LoVo (cell line): ENCODE measurements around the gene CTSL.
"Not testable (repeated sequence)": the region's sequence is repeated elsewhere in the genome, so short reads cannot be mapped to it uniquely, and the experiment has no call there.

Experiments used
- DNase-seq: peaks from one replicate; pipeline ENCODE4 v3.0.0-alpha.2; 2016; ENCODE audit warnings: low spot score

The CTSL gene

DNA sequence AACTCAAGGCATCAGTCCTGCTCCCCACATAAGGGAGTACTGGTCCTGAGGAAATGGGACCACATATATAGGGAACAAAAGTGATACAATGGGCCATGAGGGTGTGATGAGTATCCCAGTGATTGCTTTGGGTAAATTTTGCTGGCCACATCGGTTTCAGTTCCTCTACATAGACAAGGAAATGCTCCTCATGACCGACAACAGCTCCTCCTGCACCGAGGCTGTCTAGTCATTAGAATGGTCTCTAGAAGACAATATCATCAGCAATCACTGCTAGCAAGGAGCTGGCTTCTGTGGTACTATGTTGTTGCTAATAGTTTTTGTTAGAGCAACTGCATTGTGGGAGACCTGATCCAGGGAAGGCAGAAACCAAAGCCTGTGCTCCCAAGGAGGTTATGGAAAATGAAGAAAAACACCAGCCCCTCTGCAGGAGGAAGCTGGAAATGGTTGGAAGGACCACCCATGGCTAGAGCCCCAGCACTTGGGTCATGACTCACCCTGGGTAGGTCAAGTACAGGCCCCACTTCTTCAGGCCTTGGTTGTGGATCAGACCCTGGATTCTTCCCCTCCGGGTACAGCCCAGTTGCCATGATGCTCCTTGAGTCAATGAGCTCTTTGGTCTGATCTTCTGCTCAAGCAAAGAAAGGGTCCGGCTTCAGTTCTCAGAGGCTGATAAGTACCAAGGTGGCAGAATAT is 3.4 kb upstream of the CTSL start:
- no peak for DNase-seq

DNA sequence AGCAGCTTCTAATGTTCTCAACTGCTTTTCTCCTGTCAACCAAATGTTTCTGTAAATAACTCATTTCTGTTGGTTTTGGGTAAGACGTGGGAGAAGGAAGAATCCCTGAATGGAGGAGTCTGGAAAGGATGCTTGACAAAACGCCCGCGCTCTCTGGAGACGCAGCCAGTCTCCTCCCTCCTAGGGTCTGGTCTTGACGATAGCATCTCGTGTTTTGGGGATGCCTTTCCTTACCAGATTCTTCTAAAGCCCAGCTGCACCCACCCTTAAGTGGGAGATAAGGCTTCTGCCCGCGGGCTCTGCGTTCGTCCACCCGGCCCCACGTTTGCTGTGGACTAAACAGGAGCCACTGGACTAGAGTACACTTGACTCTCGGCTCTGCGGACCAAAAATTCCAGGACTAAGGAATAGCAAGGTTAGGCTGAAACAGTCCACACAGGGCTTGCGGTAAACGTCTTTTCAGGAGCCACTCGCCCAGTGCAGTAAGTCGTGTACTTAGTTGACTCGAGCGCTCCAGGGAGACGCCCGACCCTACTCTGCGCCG is 491 bp upstream of the CTSL start:
- DNase-seq = no peak

DNA sequence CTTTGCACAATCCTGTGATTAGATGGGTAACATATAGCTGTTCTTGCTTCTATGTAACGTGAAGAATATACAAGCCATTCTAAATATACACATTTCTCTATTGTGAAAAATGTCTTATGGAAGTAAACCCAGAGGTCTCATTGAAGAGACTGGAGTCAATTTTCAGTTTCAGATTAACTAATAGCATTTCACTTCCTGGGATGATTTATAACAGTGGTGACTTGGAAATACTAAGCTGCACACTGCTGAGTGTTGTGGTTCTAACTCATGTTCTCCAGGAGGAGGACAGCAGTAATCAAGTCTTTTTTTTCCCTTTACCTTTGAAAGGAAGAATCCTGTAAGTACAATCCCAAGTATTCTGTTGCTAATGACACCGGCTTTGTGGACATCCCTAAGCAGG is 3.3 kb downstream of the CTSL start:
- DNase-seq = no peak

DNA sequence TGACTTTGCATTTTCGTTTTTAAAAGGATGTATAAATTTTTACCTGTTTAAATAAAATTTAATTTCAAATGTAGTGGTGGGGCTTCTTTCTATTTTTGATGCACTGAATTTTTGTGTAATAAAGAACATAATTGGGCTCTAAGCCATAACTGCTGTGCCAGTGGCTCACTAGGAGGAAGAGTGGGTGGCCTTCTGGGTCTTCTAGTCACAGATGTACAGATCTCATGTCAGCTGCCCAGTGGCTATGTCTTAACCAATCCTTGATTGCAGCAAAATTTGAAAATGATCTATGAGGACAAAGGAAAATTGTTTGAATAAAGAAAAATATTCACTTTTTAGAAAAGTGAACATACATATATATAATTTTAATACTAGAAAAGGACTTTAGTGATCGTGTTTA is 5.4 kb downstream of the CTSL start:
- DNase-seq = no peak

DNA sequence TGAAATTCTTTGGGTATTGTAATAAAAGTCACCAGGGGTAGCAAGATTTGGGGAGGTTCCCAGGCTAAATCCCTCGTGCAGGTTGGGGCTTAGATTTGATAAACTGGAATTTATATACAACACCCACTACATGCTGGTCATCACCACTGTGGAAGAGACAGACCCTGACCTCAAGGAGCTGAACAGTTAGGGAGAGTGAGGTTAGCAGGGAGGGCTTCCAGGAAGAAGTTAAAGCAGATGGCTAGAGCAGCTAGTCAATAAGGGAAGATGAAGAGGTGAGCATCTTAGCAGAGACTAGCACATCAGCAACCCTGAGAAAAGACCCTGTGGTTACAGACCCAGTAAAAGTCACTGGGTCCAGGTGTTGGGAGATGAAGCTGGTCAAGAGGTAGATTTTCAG is 6.4 kb downstream of the CTSL start:
- DNase-seq = no peak

DNA sequence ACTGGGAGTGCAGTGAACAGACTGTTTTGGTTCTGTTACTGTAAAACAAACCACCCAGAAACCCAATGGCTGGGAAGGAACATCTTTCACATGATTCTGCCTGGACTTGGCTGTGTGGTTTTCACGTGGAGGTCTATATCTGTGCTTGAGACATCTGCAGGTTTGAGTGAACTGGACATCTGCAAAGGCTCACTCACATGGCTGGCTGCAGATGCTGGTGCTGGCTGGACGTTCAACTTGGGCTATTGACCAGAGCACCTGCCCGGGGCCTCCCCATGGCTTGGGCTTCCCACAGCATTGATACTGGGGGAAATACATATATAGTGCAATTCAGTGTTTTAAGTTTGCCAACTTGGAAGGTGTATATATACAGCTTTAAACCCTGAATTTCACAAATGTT is 6.8 kb downstream of the CTSL start:
- DNase-seq = no peak

DNA sequence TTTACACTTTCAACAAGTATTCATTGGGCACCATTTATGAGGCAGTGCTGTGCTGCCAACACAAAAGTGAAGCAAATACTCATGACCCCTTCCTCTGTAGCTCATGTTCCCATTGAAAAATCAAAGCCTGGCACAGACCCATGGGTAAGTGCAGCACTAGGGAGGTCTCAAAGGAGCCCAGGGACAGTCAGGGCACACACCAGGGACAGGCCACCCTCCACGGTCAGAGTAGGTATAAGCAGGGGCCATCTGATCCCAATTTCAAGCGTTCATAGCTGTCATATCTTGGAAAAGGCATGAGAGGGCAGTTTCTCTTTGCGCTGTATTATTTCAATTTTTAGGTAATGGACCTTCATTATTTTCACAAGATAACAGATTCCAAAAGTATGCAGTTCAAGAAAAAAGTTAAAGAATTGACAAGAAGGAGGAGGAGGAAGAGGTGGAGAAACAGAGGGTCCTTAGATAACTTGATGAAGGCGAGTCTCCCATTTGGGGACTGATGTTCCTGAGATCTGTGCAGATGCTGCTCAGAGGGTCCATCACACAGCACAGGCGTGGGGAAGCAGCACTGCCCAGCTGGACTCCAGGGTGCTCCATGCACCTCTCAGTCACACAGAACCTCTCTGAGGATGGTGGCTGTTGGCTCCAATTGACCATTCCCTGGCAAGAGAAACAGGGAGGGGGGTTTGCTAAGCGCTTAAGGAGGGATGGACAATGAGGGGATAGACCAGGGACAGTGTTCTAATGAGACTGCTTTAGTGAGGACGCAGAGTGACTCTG is 7.5 kb downstream of the CTSL start:
- DNase-seq = no peak

DNA sequence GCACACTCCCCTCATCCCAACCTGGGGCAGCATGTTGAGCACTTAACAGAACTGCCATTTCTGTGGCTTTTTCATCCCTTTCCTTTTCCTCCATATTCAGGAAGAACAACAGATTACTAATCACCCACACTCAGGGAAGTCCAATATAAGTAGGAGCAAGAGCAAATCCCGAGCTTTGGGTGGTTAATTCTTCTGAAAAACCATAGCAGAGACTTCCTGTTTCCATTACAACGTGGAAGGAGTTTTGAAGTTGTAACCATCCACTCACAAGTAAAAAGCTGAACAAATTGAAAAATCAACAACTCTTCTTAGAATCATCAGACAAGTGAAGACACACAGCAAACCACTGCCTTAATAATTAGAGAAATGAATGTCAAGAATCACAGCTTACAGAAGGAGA is 8.2 kb downstream of the CTSL start:
- no peak for DNase-seq

DNA sequence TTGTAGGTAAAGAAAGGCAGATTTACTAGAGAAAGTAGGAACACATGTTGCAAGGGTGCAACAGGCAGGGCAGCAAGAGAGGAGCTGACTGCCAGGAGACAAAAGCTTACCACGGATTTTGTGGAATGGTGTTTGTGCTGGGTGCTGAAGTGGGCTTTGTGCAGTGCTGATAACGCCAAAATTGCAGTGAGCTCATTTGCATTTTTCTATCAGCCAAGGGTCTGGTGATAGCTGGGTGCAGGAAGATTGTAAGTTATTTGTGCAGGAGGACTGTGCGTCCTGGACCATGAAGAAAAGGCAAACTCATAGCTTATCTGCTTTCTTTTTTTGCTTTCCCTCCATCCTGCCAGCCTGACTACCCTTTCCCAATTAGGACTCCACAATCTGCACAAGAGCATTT is 13.6 kb downstream of the CTSL start:
- no peak for DNase-seq

DNA sequence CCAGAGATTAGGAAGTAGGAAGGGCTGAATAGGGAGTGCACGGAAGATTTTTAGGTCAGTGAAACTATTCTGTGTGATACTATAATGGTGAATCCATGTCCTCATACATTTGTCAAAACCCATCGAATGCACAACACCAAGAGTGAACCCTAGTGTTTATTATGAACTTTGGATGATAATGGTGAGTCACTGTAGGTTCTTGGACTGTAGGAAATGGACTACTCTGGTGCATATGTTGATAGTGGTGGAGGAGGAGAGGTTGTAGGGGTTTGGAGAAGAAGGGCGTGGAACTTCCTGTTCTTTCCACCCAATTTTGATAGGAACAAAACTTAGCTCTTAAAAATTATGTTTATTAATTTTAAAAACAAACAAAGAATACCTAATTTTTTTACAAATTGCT is 14.3 kb downstream of the CTSL start:
- no peak for DNase-seq

DNA sequence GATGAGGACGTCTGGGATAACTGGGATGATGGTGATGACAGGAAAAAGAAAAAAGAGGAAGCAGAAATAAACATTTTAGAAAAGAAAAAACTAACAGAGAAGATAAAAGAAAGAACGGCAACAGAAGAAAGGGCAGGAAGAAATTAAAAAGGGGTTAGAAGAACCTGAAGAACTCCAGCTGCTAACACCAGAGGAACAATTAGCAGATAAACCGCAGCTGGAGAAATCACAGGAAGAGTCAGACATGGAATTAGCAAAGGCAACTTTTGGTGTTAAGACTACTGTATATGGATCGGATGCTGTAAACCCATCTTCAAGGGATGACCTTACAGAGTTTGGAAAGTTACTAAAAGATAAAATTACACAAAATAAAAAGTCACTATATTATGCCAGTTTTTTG is 15.4 kb downstream of the CTSL start:
- DNase-seq = no peak

DNA sequence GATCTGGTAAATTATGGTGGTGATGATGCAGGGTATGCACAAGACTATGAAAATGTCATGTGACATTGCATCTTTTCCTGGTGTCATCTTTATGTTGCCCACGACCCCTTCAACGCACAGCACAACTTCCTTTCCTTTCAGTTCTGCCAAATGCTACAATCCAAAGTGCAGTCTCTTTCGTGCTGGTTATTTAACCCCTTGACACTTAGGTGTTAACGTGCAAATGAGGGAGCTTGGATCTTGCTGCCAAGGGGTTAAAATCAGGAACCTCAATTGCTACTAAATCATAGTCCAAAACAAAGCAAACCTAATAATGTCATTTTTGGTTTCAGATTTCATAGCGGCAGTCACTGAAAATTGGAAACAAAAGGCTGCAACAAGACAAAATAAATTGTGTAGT is 16.0 kb downstream of the CTSL start:
- no peak for DNase-seq

DNA sequence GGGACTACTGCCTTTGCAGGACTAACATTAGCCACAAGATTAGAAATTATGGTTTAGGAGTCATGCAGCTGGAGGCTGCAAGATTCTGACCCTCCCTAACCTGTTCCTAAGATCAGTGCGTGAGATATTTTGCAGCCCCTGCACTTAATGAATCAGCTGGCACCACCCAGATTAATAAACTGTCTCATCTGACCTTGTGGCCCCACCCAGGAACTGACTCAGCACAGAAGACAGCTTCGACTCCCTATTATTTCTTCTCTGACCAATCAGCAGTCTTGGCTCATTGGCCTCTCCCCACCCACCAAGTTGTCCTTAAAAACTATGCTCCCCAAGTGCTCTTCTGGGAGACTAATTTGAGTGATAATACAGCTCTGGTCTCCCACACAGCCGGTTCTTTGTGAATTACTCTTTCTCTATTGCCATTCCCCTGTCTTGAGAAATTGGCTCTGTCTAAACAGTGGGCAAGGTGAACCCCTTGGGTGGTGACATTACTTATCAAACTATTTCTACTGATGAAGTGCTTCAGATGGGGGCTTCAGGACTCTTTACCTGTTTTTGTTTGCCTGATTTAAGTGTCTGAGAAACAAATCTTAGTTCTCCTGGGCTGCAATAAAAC is 17.0 kb downstream of the CTSL start:
- DNase-seq = no peak

DNA sequence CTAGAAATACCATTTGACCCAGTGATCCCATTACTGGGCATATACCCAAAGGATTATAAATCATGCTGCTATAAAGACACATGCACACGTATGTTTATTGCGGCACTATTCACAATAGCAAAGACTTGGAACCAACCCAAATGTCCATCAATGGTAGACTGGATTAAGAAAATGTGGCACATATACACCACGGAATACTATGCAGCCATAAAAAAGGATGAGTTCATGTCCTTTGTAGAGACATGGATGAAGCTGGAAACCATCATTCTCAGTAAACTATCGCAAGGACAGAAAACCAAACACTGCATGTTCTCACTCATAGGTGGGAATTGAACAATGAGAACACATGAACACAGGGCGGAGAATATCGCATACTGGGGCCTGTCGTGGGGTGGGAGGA is 18.3 kb downstream of the CTSL start:
- DNase-seq = not testable (repeated sequence)

DNA sequence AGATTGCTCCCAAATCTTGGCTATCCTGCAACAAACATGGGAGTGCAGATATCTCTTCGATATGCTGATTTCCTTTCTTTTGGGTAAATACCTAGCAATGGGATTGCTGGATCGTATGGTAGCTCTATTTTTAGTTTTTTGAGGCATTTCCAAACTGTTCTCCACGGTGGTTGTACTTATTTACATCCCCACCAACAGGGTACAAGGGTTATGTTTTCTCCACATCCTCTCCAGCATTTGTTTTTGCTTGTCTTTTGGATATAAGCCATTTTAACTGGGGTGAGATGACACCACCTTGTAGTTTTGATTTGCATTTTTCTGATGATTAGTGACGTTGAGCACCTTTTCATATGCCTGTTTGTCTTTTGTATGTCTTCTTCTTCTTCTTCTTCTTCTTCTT is 20.3 kb downstream of the CTSL start:
- no peak for DNase-seq

DNA sequence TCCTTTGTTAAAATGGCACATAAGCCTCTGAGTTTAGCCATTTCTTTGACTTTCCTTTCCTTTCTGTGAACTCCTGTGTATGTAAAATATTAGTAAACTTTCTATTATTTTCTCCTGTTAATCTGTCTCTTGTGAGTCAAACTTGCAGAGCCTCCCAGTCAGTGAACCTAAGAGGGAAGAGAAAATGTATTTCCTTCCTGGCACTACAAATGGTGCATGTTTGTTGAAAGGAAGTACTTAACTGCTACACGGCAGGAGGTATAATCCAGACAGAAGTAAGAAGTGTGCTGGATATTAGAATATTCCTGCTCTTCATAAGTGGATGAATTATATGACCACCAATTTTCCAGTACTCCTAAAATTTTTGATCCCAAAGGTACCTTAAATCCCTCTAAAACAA is 23.0 kb downstream of the CTSL start:
- DNase-seq = no peak

DNA sequence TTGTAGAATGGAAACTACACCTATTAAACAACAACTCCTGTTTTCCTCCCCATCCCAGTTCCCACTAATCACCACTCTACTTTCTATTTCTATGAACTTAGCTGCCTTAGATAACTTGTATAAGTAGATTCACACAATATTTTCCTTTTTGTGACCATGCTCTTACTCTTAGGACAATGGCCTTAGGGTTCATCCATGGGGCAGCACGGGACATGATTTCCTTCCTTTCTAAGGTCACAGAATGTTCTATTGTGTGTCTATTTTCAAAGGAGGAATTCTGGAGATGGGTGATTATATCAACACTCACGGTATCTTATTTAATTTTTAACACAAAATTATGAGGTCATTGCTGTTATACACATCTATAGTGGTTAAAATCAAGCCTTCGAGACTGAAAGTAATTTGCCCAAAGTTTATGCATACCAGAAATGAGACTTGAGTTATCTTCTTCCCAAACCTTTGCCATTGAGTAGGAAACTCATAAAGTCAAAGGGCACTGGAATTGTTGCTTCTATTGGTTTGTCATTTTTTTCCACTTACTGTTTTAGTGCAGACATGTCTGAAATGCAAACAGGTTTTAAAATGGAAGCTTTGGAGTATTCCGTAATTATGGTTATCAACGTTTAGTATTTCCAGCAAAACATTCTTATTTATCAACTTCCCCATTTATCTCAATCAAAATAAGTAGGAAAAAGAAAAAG is 23.6 kb downstream of the CTSL start:
- DNase-seq = no peak

DNA sequence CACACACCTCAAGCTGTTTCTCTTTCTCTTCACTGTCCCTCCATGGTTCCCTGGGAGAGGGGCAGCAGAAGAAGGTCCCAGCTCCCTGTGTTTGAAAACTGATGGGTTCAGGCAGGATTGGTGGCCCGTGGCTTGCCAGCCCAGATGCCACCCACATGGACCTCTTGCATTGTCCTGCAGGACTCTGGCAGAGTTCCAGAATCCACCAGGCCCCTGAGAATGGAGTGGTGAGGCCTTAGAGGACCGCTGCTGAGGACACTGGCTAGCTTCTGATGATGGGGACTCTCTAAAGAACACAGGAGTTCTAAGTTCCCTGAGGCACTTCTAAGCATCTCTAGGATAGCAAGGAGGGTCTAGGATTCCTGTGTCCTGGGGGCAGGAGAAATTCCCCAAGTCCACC is 24.8 kb downstream of the CTSL start:
- no peak for DNase-seq

DNA sequence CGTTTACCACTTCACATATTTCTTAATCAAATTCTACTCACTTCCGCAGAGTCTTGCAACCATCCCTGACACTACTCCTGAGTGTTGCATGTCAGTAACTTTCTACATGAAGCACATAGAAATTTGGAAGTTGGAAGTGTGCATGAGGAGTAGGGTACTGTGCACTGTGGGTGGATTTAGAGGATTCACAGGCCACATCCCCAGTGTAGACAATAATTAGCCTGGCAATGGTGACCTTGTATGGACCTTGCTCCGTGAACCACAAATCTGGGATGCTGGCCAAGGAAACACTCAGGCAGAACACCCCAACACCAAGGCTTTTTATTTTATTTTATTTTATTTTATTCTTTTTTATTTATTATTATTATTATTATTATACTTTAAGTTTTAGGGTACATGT is 25.5 kb downstream of the CTSL start:
- DNase-seq = no peak

DNA sequence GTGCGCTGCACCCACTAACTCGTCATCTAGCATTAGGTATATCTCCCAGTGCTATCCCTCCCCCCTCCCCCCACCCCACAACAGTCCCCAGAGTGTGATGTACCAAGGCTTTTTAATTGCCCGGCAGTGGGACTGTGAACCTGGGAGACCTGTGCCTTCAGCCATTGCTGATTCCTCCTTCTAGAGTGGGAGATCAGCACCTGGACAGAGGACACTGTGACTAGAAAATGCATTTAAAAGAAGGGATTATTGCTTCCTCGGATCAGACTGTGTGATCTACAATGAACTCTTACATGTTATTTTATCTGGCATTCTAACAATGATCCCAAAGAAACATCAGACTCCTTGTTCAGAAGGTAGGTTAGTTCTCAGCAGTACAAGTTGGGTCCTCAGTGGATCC is 25.9 kb downstream of the CTSL start:
- DNase-seq = no peak

DNA sequence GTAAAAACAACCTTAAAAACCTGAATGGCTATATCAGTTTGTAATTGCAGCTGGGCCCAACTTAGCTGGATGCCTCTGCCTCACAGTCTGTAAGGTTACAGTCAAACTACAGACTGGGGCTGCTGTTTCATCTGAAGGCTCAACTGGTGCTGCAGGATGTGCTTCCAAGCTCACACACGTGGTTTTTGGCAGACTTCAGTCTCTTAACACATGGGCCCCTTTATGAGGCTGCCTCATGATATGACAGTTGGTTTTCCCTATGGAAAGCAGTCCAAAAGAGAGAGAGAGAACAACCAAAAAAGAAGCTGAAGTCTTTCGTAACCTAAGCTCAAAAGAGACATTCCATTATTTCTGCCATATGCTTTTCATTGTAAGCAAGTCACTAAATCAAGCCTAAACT is 27.4 kb downstream of the CTSL start:
- DNase-seq = no peak

DNA sequence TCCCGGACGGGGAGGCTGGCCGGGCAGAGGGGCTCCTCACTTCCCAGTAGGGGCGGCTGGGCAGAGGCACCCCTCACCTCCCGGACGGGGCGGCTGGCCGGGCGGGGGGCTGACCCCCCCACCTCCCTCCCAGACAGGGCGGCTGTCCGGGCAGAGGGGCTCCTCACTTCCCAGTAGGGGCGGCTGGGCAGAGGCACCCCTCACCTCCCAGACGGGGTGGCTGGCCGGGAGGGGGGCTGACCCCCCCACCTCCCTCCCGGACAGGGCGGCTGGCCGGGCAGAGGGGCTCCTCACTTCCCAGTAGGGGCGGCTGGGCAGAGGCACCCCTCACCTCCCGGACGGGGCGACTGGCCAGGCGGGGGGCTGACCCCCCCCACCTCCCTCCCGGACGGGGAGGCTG is 32.4 kb downstream of the CTSL start:
- DNase-seq = not testable (repeated sequence)

DNA sequence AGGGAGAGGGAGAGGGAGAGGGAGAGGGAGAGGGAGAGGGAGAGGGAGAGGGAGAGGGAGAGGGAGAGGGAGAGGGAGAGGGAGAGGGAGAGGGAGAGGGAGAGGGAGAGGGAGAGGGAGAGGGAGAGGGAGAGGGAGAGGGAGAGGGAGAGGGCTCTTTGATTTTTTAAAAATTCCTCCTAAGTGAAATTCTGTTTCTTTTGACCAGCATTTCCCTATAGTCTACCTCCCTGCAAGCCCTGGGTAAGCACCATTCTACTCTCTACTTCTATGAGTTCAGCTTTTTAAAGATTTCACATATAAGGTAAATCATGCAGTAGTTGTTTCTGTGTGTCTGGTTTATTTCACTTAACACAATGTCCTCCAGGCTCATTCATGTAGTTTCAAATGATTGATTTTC is 34.1 kb downstream of the CTSL start:
- DNase-seq = not testable (repeated sequence)
